ENCODE measurements around the gene TTLL9. TPM values are rescaled to one million over a fixed set of nuclear protein-coding genes. Genes with fewer than 3 reads are reported as not detected.

TTLL9 gene
- total and polyA plus RNA-seq, 2 of the 13 experiments (the other 11 are each of a cell fraction or from before 2014, with no cell fraction given): not detected

DNA sequence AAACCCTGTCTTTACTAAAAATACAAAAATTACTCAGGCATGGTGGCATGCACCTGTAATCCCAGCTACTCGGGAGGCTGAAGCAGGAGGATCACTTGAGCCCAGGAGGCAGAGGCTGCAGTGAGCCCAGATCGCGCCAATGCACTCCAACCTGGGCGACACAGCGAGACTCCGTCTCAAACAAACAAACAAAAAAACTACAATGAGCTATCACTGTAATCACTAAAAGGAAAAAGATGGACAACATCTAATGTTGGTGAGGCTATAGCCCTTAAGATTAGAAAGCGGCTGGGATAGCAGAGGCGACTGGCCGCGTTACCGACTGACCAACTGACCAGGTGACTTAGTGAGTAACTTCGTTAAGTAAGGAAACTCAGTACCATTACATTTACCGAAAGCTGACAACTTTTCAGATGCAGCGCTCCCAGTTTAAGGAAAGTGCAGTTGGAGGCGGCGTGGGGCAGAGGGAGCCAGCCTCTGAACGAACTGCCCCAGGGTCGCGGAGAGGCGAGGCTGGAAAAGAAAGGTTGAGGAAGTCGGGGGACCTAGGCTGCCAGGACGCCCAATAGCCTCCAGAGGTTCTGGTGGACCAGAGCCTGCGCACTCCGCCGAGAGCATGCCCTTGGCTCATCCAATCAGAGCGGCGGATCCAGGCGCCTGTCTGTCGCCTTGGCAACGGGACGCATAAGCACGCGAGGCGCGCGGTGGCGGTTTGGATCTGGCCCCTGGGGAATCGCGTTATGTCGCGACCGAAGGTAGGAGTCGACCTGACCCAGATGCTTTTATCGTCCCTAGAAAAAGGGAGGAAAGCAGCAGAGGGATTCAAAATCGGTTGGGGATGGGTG is 8.9 kb downstream of the TTLL9 start (continued):
- TF ChIP-seq, protein P1, sequence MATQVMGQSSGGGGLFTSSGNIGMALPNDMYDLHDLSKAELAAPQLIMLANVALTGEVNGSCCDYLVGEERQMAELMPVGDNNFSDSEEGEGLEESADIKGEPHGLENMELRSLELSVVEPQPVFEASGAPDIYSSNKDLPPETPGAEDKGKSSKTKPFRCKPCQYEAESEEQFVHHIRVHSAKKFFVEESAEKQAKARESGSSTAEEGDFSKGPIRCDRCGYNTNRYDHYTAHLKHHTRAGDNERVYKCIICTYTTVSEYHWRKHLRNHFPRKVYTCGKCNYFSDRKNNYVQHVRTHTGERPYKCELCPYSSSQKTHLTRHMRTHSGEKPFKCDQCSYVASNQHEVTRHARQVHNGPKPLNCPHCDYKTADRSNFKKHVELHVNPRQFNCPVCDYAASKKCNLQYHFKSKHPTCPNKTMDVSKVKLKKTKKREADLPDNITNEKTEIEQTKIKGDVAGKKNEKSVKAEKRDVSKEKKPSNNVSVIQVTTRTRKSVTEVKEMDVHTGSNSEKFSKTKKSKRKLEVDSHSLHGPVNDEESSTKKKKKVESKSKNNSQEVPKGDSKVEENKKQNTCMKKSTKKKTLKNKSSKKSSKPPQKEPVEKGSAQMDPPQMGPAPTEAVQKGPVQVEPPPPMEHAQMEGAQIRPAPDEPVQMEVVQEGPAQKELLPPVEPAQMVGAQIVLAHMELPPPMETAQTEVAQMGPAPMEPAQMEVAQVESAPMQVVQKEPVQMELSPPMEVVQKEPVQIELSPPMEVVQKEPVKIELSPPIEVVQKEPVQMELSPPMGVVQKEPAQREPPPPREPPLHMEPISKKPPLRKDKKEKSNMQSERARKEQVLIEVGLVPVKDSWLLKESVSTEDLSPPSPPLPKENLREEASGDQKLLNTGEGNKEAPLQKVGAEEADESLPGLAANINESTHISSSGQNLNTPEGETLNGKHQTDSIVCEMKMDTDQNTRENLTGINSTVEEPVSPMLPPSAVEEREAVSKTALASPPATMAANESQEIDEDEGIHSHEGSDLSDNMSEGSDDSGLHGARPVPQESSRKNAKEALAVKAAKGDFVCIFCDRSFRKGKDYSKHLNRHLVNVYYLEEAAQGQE (IDR thresholded peaks at IDR 0.05; ENCODE audit: borderline replicate concordance in 1 of 2, low read depth in 1 of 2, low read length in 2 of 2): no peak
- TF ChIP-seq, protein P2, sequence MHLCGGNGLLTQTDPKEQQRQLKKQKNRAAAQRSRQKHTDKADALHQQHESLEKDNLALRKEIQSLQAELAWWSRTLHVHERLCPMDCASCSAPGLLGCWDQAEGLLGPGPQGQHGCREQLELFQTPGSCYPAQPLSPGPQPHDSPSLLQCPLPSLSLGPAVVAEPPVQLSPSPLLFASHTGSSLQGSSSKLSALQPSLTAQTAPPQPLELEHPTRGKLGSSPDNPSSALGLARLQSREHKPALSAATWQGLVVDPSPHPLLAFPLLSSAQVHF (CRISPR knock-in tag; IDR thresholded peaks at IDR 0.05): peak; percentile 35; the same call in 1 of the 2 replicates
- 0 out of 2 replicates have a peak, but pooled peaks have one; percentile 55 for TF ChIP-seq ZNF766 (CRISPR knock-in tag; IDR thresholded peaks at IDR 0.05; ENCODE audit: borderline replicate concordance)
- TF ChIP-seq, protein P3, sequence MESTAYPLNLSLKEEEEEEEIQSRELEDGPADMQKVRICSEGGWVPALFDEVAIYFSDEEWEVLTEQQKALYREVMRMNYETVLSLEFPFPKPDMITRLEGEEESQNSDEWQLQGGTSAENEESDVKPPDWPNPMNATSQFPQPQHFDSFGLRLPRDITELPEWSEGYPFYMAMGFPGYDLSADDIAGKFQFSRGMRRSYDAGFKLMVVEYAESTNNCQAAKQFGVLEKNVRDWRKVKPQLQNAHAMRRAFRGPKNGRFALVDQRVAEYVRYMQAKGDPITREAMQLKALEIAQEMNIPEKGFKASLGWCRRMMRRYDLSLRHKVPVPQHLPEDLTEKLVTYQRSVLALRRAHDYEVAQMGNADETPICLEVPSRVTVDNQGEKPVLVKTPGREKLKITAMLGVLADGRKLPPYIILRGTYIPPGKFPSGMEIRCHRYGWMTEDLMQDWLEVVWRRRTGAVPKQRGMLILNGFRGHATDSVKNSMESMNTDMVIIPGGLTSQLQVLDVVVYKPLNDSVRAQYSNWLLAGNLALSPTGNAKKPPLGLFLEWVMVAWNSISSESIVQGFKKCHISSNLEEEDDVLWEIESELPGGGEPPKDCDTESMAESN (CRISPR knock-in tag; conservative IDR thresholded peaks at IDR 0.05): peak; percentile 61; the same call in 1 of the 2 replicates
- TF ChIP-seq ZNF292 (CRISPR knock-in tag; IDR thresholded peaks at IDR 0.05; ENCODE audit: borderline replicate concordance, low read depth): peak; percentile 10; the same call in 1 of the 2 replicates
- TF ChIP-seq MTA3 (CRISPR knock-in tag; IDR thresholded peaks at IDR 0.05): no peak
- TF ChIP-seq CC2D1A (CRISPR knock-in tag; IDR thresholded peaks at IDR 0.05): peak; percentile 54; the same call in 1 of the 2 replicates
- TF ChIP-seq, protein P4, sequence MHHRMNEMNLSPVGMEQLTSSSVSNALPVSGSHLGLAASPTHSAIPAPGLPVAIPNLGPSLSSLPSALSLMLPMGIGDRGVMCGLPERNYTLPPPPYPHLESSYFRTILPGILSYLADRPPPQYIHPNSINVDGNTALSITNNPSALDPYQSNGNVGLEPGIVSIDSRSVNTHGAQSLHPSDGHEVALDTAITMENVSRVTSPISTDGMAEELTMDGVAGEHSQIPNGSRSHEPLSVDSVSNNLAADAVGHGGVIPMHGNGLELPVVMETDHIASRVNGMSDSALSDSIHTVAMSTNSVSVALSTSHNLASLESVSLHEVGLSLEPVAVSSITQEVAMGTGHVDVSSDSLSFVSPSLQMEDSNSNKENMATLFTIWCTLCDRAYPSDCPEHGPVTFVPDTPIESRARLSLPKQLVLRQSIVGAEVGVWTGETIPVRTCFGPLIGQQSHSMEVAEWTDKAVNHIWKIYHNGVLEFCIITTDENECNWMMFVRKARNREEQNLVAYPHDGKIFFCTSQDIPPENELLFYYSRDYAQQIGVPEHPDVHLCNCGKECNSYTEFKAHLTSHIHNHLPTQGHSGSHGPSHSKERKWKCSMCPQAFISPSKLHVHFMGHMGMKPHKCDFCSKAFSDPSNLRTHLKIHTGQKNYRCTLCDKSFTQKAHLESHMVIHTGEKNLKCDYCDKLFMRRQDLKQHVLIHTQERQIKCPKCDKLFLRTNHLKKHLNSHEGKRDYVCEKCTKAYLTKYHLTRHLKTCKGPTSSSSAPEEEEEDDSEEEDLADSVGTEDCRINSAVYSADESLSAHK (CRISPR knock-in tag; IDR thresholded peaks at IDR 0.05; ENCODE audit: borderline replicate concordance): no peak
- TF ChIP-seq, protein P5, sequence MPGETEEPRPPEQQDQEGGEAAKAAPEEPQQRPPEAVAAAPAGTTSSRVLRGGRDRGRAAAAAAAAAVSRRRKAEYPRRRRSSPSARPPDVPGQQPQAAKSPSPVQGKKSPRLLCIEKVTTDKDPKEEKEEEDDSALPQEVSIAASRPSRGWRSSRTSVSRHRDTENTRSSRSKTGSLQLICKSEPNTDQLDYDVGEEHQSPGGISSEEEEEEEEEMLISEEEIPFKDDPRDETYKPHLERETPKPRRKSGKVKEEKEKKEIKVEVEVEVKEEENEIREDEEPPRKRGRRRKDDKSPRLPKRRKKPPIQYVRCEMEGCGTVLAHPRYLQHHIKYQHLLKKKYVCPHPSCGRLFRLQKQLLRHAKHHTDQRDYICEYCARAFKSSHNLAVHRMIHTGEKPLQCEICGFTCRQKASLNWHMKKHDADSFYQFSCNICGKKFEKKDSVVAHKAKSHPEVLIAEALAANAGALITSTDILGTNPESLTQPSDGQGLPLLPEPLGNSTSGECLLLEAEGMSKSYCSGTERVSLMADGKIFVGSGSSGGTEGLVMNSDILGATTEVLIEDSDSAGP (CRISPR knock-in tag; IDR thresholded peaks at IDR 0.05; ENCODE audit: borderline replicate concordance): peak; percentile 60; the same call in 1 of the 2 replicates
- TF ChIP-seq, protein P6, sequence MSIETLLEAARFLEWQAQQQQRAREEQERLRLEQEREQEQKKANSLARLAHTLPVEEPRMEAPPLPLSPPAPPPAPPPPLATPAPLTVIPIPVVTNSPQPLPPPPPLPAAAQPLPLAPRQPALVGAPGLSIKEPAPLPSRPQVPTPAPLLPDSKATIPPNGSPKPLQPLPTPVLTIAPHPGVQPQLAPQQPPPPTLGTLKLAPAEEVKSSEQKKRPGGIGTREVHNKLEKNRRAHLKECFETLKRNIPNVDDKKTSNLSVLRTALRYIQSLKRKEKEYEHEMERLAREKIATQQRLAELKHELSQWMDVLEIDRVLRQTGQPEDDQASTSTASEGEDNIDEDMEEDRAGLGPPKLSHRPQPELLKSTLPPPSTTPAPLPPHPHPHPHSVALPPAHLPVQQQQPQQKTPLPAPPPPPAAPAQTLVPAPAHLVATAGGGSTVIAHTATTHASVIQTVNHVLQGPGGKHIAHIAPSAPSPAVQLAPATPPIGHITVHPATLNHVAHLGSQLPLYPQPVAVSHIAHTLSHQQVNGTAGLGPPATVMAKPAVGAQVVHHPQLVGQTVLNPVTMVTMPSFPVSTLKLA (IDR thresholded peaks at IDR 0.05): peak; percentile 94
- TF ChIP-seq HES4 (CRISPR knock-in tag; IDR thresholded peaks at IDR 0.05; ENCODE audit: borderline replicate concordance): no peak
- no peak; a peak in 1 of 4 replicates for TF ChIP-seq EP300 (IDR thresholded peaks at IDR 0.05; ENCODE audit: low read depth in 2 of 2, low read length in 2 of 2)
- TF ChIP-seq EP300 (CRISPR knock-in tag; IDR thresholded peaks at IDR 0.05; ENCODE audit: borderline replicate concordance): peak; percentile 32
- TF ChIP-seq ZNF557 (CRISPR knock-in tag; IDR thresholded peaks at IDR 0.05): 0 out of 2 replicates have a peak, but pooled peaks have one; percentile 8

Measured in HepG2 (cell line).